HG03432 (cell line): ENCODE results near the gene RIBC1.
A peak's percentile ranks its signal among the peaks of the same experiment; 100 is the strongest.
"Not testable (repeated sequence)": the region's sequence is repeated elsewhere in the genome, so short reads cannot be mapped to it uniquely, and the experiment has no call there.

Experiments
- ATAC-seq: cut with Tn5 transposase; IDR thresholded peaks from one replicate; pipeline ENCODE4 v1.9.1; 2021; ENCODE audit warnings: mild to moderate bottlenecking, moderate library complexity; ENCODE audit not compliant: unreplicated experiment

The RIBC1 gene

DNA sequence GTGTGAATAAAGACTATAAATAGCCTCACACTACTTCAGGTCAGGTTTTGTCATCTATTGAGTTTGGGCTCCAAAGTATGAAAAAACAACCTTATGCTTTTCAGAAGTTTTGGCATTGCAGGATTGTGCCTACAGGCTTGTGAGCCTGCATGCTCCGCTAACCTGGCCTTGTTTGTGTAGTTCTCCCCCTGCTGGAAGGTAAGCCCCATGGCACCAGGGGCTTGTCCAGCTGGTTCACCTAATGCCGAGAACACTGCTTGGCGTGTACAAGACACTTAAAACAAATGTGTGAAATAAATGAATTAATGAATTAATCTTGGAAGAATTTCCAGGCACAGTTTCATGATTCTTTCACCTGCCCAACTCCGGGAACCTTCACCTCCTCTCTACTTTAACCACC lies 13.3 kb downstream of the RIBC1 start:
- peak; percentile 63 for ATAC-seq

DNA sequence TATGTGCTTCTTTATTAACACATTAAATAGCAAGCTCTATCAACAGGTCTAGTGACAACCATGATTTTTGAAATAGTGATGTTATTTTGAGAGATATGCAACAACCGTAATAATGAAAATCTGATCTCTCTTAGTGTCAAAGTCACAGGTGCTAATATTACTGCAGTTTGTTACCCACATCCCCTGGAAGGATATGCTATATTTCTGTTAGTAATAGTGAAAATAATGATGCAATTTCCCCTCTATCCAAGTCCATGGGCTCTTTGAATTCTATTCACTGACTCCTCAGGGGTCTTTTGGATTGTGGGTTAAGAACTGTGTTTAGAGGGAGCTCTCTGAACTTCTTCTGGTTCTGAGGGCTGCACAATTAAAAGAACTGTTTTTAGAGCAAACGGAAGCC lies 14.5 kb downstream of the RIBC1 start:
- ATAC-seq, result no peak

DNA sequence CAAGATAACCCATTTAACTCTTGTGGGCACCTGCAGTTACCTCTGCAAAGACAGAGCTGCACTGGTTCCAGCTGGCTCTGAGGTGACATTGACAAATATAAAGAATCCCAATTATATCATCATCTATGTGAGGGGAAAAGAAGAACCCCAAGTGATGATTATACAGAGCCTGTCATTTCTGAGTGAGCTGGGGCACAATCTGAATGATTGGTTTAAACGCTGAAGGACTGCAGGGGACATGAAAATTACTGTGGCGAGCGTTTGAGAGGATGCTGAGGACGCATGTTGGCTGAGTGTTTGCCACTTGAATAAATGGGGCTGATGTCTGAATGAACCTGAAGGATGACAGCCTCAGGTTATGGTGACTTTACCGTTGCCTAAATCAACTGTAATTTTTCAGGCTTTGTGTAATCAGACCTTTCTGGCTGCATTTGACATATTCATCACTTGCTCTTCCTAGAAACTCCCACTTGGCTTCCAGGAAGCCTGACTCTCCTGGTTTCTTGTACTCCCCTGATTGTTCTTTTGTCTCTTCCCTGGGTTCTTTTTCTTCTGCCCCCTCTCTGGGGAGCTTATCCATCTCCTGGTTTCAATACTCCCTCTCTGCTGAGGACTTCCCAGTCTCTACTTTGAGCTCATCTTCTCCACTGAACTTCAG lies 15.6 kb downstream of the RIBC1 start:
- no peak for ATAC-seq

DNA sequence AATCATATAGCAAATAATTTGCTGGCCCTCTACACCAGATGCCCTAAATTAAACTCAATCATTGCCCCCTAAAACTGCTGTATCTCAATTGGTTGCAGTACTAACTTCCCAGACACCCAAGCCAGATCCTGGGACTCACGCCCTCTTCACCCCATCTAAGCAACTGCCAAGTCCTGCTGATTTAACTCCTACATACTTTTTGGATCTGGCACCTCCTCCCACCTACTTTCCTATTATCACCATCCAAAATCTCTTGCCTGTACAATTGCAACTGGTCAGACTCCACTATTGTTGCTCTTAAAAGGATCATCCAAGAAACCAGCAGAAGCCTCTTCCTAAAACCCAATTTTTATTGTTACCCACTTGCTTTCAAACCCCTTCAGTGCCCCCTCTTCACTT lies 16.2 kb downstream of the RIBC1 start:
- ATAC-seq, result no peak

DNA sequence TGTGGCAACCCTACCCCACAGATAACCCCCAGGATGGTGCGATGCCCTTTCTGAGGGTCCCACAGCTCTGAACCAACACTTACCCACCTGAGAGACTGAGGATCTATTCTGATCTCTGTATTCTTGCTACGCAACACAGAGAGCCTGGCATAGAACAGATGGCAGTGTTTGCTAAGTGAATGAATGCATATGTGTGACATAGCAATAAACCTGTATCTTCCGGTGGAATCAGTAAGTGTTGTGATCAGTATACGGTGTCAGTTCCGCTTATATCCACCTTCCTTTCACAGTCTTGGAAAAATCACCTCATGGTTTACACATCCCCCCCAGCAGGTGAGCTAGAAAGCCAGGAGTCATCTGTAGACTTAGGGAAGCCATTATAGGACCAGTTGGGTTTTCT lies 17.4 kb downstream of the RIBC1 start:
- ATAC-seq, result no peak

DNA sequence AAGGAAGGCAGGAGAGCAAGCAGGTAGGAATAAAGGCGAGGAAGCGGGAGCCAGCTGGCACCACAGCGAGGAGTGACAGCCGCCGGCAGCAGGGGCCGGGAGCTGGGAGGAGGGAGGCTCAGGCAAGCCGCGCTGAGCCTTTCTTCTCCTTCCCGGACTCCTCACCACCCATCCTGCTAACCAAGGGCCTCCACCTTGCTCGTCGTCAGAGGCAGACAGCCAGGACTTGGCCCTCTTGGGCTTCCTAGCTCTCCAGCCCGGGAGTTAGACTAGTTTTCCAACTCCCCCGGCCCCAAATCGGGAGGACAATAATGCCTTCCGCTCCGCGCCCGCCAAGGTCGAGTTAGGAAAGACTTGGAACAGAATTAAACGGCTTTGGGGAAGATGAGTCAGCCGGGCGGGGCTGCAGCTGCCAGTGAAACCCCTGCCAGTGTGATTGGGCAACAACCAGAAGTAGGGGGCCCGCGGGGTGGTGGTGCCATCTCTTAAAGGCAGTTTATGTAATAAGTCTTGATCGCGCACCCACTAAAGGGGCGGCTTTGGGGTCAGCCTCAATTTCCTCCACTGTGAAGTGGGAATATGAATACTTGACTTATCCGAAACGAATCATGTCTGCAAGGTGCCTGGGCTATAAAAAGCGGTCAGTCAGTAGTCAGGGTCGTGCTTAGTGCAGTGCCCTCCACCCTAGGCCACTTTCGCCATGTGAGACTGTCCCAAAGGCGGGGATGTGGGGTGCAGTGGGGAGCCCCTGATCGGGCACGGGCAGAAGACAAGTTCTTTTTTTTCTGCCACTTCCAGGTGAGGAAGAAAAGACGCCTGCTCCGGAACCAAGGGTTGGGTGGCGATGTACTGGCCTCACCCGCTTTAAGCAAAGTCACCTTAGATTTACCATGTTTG lies 18.2 kb downstream of the RIBC1 start:
- no peak for ATAC-seq

DNA sequence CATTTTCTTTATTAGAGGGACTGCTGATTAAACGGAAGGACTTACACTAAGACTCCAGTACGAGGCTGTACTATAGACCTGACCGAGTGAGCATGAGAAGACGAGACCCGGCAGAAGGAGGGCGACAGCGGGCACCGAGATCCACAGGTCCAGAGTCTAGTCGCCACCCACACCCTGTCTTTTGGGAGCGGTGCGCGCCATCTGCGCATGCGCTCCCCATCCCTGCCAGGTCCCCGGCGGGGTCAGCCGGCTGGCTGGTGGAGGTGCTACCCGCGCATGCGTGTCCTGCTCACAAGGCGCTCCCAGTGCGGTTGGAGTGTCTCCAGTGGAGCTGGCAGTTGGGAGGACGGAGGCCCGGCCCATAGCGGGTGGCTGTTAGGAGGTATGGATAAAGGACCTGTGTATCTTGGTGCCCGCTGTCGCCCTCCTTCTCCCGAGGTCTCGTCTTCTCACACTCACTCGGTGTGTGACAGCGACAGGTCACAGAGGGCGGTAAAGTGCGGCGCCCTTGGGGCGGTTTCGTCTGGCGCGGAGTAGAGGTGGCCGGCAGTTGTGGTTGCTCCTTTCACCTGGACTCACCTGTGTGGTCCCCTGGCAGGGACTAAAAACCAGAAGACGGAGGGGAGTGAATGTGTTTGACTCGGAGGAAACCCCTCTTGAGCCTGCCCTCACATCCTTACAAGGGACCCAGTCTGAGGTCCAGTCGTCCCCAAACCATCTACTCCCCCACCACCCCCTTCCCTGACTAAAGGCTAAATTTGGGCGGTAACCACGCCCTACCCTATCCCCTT lies 19.1 kb downstream of the RIBC1 start:
- peak; percentile 89 for ATAC-seq

DNA sequence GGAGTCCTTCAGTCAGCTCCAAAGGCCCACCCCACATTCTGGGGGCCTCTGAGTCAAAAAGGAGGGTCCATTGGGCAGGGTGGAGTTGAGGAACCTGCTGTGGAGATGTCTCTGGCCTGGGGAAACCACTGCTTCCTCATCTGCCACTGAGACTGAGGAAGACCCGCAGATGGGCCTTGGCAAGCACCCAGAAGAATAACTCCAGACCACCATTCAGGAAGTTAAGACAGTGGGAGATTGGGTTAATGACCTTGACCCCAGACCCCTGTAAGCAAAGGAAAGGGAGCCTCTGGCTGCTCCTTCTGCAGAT lies 19.6 kb downstream of the RIBC1 start:
- no peak for ATAC-seq

DNA sequence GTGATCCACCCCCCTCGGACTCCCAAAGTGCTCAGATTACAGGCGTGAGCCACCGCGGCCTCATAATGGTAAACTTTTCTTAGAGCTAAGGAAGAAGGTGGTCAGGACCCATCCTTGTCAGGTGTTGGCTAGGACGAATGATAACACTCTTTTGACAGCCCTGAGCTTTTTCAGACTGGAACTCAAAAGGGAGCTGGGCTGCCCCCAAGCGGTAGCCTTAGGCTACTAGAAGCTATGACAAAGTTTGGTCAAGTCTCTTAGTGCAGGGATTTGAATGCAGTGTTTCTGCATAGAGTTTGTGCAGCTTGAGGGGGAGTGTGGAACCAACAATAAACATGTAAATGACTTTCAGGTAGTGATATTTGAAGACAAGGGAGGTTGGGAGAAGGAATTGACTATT lies 23.3 kb downstream of the RIBC1 start:
- no peak for ATAC-seq

DNA sequence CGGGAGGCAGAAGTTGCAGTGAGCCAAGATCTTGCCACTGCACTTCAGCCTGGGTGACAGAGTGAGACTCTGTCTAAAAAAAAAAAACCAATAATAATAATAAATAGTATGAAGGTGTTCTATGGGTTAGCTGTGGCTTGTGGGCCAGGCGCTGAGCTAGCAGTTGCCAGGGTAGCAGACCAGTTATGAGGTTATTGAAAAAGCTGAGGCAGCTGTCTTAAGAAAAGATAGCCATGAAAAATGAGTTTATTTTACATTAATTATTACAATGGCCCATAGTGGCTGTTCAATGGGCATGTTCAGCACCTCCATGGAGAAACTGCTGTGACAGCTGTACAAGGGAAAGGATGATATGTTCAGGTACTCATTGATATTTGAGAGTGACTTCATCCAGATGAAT lies 24.8 kb downstream of the RIBC1 start:
- no peak for ATAC-seq

DNA sequence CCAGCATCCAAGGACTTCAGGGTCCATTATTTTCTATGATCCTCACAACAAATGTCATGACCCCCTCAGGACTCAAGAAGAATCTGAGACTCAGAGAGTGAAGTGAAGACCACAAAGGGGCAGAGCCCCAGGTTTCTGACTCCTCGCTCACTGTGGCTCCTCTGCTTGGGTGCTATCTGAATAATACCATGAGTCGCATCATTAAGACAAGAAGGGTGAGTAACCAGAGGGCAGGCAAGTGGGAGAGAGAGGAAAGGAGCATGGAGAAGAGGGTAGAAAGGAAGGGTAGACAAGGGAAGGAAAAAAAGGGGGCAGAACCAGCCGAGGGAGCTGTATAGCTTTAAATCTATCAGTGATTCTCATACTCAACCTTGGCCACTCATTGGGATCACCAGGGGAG lies 27.0 kb downstream of the RIBC1 start:
- ATAC-seq, result no peak

DNA sequence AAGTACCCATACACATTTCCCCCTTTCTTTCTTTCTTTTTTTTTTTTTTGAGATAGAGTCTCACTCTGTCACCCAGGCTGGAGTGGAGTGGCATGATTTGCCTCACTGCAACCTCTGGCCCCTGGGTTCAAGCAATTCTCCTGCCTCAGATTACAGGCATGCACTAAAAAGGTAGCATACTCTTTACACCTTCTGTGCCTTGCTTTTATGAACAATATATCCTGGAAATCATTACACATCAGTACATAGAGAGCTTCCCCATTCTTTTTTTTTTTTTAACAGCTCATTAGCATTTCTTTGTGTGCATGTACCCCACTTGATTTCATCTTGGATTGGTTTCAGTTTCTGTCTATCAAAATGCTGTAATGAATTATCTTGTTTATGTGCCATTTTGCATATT lies 30.1 kb downstream of the RIBC1 start:
- no peak for ATAC-seq

DNA sequence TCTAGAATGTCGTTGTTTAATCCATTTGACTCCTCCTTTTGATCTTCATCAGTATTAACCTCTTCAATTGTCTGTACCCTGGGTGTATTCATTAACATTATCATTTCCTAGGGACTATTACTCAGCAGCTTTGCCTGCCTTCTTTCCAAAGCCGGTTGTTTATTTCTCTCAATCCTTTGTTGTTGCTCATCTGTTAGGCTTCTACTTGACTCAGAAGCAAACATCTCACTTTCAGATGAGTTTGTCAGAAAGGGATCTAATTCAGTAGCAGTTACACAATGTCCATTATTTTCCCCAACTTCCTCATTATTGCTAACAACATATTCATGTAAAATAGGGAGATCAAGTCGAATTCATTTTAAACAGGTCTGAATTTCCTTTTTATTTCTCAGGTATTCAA lies 33.6 kb downstream of the RIBC1 start:
- ATAC-seq, result no peak

DNA sequence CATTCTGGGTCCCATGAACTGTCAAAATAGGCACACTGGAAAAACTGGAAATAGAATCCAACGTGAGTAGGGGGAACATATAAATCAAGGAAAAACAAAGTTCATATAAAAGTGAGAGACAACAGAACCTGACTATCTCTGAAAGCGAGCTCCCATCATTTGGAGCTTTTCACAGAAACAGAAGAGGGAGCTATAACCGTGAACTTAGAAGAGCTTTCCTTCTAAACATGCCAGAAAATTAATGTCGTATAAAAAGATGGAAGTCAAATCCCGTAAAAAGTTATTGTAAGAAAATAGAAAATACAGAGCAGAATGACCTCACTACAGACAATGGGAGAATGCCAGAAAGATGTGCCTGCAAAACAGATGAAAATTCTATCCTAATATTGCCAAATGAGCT lies 35.4 kb downstream of the RIBC1 start:
- ATAC-seq, result no peak

DNA sequence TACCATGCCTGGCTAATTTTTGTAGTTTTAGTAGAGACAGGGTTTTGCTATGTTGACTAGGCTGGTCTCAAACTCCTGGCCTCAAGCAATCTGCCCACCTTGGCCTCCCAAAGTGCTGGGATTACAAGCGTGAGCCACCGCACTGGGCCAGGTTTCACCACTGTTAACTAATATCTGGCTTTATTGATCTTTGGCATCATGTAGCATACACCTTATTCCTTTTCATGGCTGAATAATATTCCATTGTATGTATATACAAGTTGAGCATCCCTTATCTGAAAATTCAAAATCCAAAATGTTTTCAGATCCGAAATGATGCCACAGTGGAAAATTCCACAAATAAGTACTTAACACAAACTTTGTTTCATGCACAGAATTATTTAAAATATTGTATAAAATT lies 46.0 kb downstream of the RIBC1 start:
- not testable (repeated sequence) for ATAC-seq

DNA sequence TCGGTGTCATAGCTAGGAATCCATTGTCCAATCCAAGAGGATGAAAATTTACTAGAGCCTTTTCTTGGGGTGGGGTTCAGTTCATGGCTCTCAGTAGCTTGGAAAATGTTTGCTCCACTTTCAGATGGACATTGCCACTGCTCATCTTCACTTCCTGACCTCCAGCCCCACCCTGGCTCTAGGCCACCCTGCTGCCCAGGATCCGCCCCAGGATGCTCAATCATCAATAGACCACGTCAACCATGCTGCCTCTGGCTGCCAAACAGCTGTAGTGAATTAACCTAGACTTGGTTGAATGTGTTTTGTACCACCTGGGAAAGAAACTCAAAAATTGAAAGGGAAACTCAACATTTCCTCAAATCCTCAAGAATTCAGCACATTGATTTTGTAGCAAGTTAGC lies 48.7 kb downstream of the RIBC1 start:
- no peak for ATAC-seq

DNA sequence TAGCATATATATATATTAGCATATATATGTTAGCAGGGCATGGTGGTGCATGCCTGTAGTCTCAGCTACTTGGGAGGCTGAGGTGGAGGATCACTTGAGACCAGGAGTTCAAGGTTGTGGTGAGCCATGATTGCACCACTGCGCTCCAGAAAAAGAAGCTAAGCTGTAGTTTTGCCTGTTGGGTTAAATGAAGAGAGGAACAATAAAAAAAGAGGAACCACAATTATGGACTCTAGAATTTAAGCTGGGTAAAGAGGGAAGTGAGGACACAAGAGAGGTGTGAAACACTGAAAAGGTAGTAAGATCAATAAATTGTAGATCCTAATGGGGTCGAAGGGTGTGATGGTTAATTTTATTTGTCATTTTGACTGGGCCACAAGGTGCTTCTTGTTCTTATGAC lies 52.0 kb downstream of the RIBC1 start:
- no peak for ATAC-seq

DNA sequence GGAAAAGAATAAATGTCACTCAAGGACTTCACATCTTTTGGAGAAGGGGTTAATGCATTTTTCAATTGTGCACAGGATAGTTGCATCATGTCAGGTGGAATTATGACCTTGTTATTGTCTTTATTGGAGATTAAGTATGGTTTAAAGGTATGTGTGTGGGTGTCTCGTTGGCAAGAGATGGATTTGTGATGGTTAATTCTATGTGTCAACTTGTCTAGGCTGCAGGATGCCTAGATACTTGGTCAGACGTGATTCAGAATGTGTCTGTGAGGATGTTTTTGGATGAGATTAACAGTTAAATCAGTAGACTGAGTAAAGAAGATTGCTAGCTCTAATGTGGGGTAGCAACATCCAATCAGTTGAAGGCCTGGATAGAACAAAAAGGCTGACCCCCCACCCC lies 53.7 kb downstream of the RIBC1 start:
- ATAC-seq, result no peak

DNA sequence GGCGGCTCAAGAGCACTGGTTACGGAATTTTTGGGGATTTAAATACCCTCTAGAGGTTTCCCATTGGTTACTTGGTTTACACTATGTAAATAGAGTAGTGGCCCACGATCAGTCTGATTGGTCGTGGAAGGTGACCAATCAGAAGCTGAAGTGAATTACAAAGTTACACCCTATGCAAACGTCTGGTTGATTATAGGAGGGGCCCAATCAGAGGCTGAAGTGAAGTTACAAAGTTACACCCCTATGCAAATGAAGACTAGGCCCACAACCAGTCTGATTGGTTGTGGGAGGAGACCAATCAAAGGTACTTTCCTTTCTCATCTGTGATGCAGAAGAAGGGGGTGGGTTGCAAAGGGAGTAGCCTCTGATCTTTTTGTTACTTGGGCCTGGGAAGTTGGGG lies 56.6 kb downstream of the RIBC1 start:
- no peak for ATAC-seq
